Measurements from ENCODE around the gene ADARB2. TPM values are rescaled to one million over a fixed set of nuclear protein-coding genes. Genes with fewer than 3 reads are reported as not detected.

ADARB2 gene
- total RNA-seq, 1 donor = 1.1 TPM

DNA sequence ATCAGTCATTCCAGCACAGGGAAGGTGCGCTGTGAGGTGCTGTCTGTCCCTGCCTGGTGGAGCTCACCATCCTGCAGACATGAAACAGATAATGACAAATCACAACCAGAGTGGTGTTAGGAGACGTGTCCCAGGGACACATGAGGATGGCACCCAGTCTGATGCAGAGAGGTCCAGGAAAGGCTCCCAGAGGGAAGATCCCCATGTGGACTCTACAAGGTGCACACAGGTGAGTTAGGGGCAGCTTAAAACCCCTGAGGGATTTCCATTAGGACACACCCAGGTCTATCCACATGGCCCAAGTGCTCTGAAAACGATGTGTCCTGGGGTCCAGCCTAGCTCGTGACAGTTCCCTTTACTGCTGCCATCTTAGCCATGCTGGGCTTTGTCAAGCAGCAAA lies 91.4 kb downstream of the ADARB2 start:
- DNase-seq (ENCODE audit: low read depth in 2 of 3, low spot score in 2 of 3) = no peak

DNA sequence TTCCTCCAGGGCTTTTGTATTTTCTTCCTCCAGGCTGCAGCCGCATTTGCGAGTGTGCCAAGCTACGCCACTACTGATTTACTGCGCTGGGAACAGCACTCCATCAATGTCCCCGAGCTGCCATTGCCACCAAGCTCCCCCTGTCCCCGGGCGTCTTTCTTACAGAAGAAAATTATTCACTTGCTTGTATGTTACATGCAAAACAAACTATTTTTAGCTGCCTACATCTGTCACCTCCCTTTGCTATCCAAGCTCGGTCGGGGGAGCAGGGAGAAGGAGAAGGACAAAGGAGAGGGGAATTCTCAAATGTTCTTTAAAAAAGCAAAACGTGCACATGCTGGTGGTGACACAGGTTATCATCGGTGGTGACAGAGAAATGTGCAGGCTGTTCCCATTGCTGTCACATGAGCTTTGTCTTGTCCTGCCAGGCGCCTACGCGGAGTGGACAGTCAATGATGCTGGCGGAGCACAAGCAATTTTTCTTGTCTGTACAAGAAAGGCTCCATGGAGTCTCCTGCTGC lies 93.1 kb downstream of the ADARB2 start:
- DNase-seq (ENCODE audit: low read depth in 2 of 3, low spot score in 2 of 3) = no peak

DNA sequence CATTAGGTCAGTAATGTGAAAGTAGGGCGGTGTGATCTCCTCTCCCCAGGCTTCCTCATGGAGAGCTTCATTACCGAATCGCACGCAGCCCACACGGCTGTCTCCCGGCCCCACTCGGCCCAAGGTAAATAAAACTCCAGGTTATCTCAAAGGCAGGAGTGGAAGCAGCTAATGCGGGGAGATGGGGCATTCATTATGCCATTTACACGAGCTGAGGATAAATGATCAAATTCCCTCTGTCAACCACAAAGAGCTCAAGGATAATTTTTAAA lies 93.5 kb downstream of the ADARB2 start:
- no peak for DNase-seq (ENCODE audit: low read depth in 2 of 3, low spot score in 2 of 3)

DNA sequence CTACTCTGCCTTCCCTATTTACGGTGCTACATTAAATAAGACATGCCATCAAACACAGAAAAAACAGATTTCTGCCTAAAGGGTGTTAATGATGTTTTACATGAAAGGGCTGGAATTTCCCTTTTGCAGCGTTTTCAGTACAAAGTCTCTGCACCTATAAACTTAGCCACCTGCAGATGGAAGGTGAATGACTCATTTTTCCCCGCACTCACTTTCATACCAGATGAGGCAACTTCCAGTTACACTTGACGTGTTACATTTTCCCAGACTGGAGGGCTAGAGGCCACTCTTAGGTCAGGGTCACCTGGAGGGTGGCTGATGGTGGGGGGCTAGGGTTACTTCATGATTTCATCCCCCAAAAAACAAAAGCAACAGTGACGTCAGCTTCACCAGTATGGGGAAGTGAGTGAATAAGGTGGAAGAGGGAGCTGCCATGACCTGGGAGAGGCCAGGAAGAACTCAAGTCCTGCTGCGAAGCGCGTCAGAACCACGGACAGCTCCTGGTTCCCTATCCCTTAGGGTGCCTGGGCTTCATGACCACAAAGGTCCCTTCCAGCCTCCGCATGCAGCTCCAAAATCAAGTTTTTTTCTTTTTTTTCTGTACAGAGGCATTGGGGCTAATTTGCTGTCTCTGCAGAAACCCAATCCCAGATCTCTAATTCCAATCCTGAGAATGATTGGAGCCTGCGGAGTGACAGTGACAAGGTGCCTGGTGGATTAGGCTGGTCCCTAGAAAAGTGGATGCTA lies 94.0 kb downstream of the ADARB2 start:
- peak in 2 of 3 donors; percentile 4 to 47 for DNase-seq (ENCODE audit: low read depth in 2 of 3, low spot score in 2 of 3)

DNA sequence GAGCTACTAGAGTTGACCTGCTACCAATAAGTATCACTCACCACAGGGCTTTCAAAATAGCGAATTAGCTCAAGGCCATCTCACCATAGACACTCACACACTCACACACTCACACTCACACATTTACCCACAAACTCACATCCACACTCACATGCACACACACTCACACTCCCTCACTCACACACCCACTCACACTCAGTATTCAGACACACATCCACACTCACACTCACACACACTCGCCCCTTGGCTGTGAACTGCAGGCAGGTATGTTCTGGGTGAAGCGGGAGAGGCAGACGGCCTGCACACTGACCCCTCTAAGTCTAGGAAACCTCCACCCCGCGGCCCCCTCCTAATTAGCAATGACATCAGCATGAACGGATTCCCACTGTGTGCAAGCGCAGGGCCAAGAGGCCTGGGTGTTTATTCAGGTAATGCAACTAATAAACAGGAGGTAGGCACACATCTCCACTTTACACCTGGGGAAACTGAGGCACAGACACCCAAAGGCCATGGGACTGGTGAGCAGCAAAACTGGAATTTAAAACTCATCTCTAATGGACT lies 94.6 kb downstream of the ADARB2 start:
- no peak for DNase-seq (ENCODE audit: low read depth in 2 of 3, low spot score in 2 of 3)

DNA sequence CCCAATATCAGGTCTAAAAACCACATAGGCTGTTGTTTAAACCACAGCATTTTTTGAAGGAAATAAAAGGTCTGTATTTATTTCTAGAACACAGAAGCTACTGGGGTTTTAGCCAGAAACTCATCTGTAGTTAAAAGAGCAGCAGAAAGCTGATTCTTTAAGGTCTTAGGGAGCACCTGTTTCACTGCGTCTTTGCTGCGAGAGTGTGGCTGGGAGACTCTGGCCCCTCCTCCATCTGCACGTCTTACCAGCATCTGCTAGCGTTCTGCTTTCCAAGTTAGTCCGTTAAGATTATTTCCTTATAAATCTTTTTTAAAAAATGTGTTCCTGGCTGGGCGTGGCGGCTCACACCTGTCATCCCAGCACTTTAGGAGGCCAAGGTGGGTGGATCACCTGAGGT lies 95.9 kb downstream of the ADARB2 start:
- no peak for DNase-seq (ENCODE audit: low read depth in 2 of 3, low spot score in 2 of 3)

DNA sequence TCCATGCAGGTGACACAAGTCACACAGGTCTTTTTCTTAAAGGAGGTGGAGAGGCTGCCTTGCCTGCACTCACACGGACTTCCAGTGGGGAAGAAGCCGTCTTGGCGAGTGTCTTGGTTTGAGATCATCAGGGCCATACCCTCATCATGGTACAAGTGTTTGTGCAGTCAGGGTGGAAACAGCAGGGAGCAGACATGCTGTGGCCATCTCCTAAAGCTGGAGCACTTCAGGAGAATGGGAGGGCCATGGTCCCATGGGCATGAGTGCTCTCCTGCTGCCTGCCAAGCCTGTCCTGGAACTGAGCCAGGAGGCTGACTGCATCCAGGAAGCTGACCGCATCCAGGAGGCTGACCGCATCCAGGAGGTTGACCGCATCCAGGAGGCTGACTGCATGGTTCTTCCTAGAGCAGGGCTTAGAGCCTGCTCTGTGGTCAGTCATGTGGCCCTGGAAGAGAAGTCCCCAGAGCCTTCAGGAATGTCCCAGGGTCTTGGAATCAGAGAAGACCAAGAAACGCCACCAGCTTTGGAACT lies 98.4 kb downstream of the ADARB2 start:
- no peak for DNase-seq (ENCODE audit: low read depth in 2 of 3, low spot score in 2 of 3)

DNA sequence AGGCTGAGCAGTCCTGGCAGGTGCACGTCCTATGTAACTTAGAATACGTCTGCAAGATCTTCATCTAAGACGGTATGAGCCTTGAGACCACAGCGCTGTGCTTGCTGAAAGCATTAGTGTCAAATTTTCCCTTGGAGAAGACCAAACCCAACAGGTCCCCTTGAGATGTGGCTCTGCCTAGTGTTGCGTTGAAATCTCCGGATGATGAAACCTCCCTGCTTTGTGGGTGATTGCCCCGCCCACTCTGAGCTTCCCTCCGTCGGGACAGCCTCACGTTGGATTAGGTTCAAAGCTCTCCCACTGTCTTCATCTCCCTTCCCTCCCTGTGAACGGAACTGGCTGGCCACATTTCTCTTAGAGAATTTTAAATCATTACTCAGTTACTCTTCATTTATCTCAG lies 102.0 kb downstream of the ADARB2 start:
- no peak for DNase-seq (ENCODE audit: low read depth in 2 of 3, low spot score in 2 of 3)

DNA sequence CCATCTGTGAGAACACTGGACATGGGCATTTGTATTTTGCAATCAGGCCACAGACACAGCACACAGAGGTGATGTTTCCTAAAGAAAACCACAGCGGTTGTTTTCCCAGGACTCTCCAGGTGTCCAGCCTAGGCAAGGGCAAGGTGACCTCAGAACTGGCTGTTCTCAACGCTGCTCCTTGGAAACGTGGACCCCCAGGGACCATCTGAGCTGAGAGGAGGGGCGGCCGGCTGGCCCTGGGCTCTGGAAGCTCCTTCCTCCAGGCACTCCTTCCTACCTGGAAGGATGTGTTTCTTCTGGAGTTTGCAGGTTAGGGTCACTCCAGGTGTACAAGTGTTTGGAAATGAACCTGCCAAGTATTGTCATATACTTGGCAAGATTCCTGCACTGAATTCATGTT lies 103.1 kb downstream of the ADARB2 start:
- no peak for DNase-seq (ENCODE audit: low read depth in 2 of 3, low spot score in 2 of 3)

DNA sequence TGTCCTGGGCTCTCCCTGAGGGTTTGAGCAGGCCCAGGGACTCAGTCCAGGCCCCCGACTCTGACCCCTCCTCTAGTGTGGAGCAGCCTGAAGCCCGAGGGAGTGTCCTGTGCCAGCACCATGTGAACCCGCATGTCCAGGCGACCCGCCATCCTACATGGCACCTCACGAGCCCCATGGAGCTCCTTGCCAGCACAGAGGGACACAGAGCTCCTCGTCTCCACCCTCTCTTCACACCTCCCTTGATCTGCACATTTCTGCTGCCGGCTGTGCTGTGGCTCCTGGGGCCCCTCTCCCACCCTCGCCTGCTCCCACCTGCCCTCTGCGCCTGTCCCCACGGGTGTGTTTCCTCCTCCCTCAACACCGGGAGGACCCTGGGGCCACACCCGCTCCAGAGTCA lies 103.5 kb downstream of the ADARB2 start:
- no peak for DNase-seq (ENCODE audit: low read depth in 2 of 3, low spot score in 2 of 3)

DNA sequence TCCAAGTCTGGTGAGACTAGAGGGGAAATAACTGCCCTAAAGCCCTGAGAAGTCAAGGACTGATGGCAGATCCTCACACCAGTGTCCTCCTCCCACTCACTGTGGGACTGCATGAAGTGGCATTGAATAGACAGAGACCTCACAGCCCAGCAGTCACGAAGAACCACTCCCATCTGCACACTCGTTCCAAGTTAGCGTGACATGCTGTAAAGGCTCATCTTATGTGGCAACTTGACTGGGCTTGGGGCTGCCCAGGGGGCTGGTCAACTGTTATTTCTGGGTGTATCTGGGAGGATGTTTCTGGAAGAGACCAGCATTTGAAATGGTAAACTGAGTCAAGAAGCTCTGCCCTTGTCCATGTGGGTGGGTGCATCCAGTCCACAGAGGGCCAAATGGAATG lies 104.7 kb downstream of the ADARB2 start:
- DNase-seq (ENCODE audit: low read depth in 2 of 3, low spot score in 2 of 3) = no peak

DNA sequence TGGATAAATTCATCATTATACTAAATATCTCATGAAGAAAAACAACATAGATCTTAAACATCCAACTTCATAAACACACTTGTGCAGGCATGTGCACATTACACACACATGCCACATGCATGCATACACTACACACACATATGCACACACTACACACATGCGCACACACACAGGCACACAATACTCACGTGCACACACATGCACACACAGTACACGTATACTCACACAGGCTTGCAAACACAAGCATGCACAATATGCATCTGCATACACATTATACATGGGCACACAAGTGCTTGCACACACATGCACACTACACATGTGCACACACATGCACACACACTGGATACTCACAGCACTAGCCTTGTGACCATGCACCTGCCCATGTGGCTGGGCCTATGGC lies 105.2 kb downstream of the ADARB2 start:
- DNase-seq (ENCODE audit: low read depth in 2 of 3, low spot score in 2 of 3) = no peak

DNA sequence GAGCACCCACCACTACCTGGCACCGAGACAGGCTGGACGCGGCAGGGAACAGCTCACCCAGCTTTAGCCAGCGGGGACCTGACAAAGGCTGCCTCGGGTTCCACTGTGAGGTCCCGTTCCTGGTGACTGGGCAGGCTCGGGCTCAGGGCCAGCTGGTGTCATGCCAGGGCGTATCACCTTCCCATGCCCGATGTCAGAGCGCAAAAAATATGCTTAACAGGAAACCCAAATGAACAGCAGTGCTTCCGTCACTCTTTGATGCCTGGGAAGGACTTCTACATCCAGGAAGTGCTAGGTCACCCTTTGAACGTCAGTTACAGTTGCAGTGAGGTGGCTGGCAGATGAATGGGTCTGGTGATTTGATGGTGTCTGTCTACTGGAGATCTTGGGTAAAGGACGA lies 106.0 kb downstream of the ADARB2 start:
- DNase-seq (ENCODE audit: low read depth in 2 of 3, low spot score in 2 of 3) = peak in 1 of 3 donors; percentile 60

DNA sequence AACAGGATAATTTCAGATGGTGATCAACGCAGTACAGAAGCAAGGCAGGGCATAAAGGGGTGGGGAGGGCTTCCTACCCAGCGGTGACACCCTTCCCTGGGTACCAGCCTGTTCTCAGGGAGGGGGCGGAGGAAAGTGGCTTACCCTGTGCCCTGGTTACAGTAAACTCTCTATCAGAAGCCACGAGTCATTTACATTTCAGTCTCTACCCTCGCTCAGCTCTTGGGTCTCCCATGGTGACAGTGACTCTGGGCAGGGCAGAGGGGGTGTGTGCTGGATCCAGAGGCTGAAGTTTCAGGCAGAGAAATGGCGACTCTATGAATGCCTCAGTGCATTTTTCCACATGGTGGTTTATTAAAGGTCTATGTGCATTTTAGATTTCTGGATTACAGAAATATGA lies 107.0 kb downstream of the ADARB2 start:
- no peak for DNase-seq (ENCODE audit: low read depth in 2 of 3, low spot score in 2 of 3)

DNA sequence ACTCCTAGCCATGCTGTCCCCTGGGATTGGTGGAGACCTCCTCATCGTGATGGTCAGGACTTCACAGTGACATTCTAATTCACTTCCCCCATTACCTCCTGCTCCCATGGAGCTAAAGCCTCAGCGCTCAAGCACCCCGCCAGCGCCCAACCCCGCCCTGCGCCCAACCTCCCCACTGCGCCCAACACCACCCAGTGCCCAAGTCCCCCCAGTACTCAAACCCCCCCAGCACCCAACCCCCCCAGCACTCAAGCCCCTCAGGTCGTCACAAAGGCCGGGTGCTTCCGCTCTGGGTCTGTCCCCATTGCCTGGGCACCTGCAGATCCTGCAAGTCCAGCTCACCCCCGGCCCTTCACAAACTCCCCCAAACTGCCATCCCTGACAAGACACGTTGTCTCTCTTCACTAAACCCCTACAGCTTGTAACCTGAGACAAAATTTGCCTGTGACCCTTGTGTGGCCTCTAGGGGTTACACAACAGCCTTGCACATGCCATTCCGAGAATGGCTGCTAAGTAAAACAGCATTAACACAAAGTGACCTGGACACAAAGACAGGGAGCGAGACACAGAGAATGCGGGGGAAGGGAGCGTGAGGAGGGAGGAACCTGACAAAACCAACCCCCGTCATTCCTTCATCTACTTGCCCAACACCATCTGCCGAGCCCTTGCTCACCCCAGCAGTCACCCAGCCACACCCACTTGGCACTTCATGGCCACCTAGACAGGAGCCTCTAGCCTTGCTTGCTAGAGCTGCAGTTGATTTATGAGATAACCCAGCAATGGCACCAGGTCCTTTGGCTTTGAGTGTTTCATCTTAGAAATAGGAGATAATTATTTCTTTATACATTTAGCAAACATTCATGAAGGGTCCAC lies 107.8 kb downstream of the ADARB2 start:
- no peak for DNase-seq (ENCODE audit: low read depth in 2 of 3, low spot score in 2 of 3)

DNA sequence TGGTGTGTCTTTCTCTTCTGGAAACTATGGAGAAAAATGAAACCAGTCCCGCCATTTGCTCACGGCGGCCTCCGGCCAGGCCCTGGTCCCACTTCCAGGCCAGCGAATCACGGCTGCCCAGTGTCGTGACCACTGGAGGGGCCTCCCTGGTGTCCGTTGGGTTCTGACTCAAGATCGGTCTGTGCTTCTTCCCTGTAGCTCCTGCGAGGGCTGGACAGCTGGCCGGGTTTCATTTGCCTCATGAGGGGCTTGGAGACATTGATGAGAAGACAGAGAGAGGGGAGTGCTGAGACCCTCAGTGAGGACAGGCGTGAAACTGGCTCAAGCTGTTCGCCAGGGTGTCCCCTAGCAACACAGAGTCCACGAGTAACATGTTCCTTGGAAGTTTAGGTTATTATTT lies 108.6 kb downstream of the ADARB2 start:
- no peak for DNase-seq (ENCODE audit: low read depth in 2 of 3, low spot score in 2 of 3)

DNA sequence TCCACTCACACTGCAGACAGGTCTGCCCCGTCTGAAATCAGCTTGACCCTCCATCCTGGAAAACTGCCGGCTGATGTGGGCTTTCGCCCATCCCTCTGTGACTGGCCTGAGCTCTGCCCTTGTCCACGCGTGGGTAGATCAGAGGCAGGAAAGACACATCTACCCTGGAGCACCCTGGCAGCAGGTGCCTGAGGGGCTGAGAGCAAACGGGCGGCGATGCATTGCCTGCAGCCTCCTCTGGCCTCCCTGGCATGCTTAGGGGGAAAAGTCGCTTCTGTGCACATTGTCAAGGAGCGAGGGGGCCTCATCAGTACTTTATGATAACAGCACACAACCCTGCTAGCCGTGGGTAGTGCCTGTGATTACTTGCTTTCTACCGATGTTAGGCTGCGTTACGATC lies 109.4 kb downstream of the ADARB2 start:
- DNase-seq (ENCODE audit: low read depth in 2 of 3, low spot score in 2 of 3) = no peak

DNA sequence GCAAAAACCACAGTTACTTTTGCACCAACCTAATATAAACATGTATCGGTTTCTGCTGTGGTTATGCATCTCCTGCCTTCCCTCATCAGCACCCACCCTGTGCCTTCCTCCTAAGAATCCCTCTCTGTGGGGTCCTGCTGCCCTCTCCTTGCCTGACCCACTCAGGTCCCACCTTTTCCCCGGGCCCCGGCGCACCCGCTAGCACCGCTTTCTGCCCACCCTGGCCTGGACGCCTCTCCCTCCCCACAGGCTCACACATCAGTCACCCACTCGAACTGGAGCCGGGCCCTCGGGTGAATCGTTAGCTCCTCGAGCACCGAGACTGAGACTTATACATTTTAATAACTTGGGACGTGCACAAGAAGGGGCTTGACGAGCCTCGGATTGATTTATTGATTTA lies 110.5 kb downstream of the ADARB2 start:
- DNase-seq (ENCODE audit: low read depth in 2 of 3, low spot score in 2 of 3) = no peak

DNA sequence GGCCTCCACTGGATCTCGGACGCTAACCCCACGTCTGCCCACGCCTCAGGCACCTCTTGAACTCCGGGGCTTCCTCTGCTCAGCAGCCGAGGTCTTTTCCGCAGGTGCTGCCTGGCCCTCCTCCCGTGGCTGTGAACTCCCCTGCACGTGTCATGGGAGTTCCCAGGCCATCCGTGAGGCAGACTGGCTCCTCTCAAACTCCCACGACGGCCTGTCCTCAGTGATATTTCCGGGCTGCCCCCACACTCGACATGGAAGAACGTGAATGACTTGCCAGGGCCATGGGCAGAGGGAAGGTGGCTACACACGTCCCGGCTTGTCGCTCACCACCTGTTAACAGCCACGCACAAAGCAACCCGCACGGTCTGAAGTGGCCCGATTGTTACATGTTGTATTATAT lies 110.9 kb downstream of the ADARB2 start:
- DNase-seq (ENCODE audit: low read depth in 2 of 3, low spot score in 2 of 3) = no peak

DNA sequence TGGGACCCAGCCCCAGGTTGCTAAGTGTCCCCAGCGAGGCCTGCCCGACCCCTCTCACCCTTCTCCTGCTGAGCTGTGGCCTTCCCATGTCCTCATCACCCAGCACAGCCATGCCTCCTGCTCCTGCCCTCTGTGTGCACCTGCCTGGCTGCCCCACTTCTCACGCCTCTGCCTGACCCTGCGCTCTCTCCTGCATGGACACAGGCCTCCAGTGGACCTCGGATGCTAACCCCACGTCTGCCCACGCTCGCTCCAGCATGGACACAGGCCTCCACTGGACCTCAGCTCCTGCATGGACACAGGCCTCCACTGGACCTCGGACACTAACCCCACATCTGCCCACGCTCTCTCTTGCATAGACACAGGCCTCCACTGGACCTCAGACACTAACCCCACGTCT lies 111.6 kb downstream of the ADARB2 start:
- DNase-seq (ENCODE audit: low read depth in 2 of 3, low spot score in 2 of 3) = no peak

DNA sequence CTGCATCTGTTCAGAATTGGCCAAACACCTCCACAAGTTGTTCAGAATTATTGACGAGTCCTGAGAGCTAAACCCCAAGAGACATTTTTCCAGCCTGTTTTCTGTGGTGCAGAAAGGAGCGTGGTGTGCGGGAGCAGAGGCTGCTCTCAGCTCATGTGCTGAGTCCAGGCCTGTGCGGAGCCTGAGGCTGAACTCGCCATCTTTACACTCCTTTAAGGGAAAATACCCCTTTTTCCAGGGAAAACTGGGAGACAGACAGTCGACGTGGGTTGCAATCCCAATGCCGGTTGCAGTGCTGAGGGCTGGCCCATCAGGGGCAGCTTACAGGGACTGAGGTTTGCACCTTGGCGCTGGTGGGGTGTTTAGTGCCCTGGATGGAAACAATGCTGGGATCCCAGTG lies 112.2 kb downstream of the ADARB2 start:
- DNase-seq (ENCODE audit: low read depth in 2 of 3, low spot score in 2 of 3) = no peak

DNA sequence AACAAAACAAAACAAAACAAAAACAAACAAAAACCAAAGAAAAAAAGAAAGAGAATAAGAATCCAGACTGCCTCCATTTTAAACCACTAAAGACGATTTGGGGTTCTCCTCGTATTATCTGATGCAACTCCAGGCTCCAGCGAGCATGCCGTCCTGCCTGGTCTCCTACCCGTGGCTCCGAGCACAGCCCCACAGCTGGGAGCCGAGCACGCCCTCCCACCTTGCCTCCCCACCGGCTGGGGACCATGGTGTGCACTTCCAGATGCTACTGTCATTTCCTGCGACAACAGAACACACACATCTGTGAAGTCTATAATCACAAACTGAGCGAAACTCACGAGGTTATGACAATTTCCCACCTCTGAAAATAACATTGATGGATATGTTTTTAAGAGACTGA lies 113.1 kb downstream of the ADARB2 start:
- DNase-seq (ENCODE audit: low read depth in 2 of 3, low spot score in 2 of 3) = no peak

All from hematopoietic multipotent progenitor cell (in vitro differentiated cells).